GM19043 (cell line): ENCODE data around the gene TECPR1.
A peak's percentile ranks its signal among the peaks of the same experiment; 100 is the strongest.

ENCODE experiments used
- ATAC-seq: cut with Tn5 transposase; IDR thresholded peaks from one replicate; pipeline ENCODE4 v1.9.1; 2021; ENCODE audit warnings: low read depth; ENCODE audit not compliant: unreplicated experiment

The TECPR1 gene

GRCh38 chr7:98251601-98252424 lies at the start of gene TECPR1:
Gene TECPR1 (minus strand): TSS chr7:98252232. CDS start chr7:98246146, 6,086 bp downstream.
- ATAC-seq: peak; percentile 96

- no peak for ATAC-seq
Observed at GRCh38 chr7:98300595-98301372, 48.8 kb upstream of the TECPR1 start.

GRCh38 chr7:98297626-98298286 lies 45.7 kb upstream of the TECPR1 start:
- ATAC-seq: no peak

- ATAC-seq: no peak
Observed at GRCh38 chr7:98296833-98297232, 44.8 kb upstream of the TECPR1 start.

GRCh38 chr7:98295467-98296192 lies 43.6 kb upstream of the TECPR1 start:
- ATAC-seq: no peak

- no peak for ATAC-seq
Observed at GRCh38 chr7:98294798-98295382, 42.9 kb upstream of the TECPR1 start.

- no peak for ATAC-seq
Observed at GRCh38 chr7:98294326-98294725, 42.3 kb upstream of the TECPR1 start.

GRCh38 chr7:98293746-98294145 lies 41.7 kb upstream of the TECPR1 start:
- ATAC-seq: no peak

GRCh38 chr7:98293265-98293664 lies 41.2 kb upstream of the TECPR1 start:
- ATAC-seq: no peak

GRCh38 chr7:98291717-98292116 lies 39.7 kb upstream of the TECPR1 start:
- ATAC-seq: no peak

- ATAC-seq: no peak
Observed at GRCh38 chr7:98289333-98289875, 37.4 kb upstream of the TECPR1 start.

GRCh38 chr7:98288064-98288823 lies 36.2 kb upstream of the TECPR1 start:
- ATAC-seq: no peak

- ATAC-seq: no peak
Observed at GRCh38 chr7:98287486-98287959, 35.5 kb upstream of the TECPR1 start.

- ATAC-seq: no peak
Observed at GRCh38 chr7:98286701-98287485, 34.9 kb upstream of the TECPR1 start.

- ATAC-seq: no peak
Observed at GRCh38 chr7:98286093-98286539, 34.1 kb upstream of the TECPR1 start.

GRCh38 chr7:98285157-98286092 lies 33.4 kb upstream of the TECPR1 start:
- ATAC-seq: no peak
